Measurements from ENCODE around the gene CKLF. TPM values are rescaled to one million over a fixed set of nuclear protein-coding genes. Genes with fewer than 3 reads are reported as not detected.

Gene CKLF, protein sequence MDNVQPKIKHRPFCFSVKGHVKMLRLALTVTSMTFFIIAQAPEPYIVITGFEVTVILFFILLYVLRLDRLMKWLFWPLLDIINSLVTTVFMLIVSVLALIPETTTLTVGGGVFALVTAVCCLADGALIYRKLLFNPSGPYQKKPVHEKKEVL
- total RNA-seq = 10 to 100 TPM; 23.4 to 39.8 TPM

GRCh38 chr16:66552286-66553177 lies at the start of gene CKLF:
TSS of gene CKLF (plus strand) at chr16:66552576. CDS start at chr16:66552716, 140 bp downstream.
- Histone ChIP-seq H3K4me1 (ENCODE audit: control insufficient read depth in 1 of 2, low read depth in 2 of 2) (peaks cover 18 to 64% of the 10 kb centered on the region in 2 donors), H3K36me3 (no peaks in the 10 kb centered on the region), H3K27ac (peak within 1 kb of the TSS; percentile 88 to 91), H3K9me3 (no peaks in the 10 kb centered on the region), H3K27me3 (replicated peaks; ENCODE audit: insufficient read depth) (no peaks in the 10 kb centered on the region), H3K4me3 (peak within 1 kb of the TSS; percentile 78)
- peak; percentile 25 for DNase-seq (ENCODE audit: low spot score)
- peak; percentile 52 for ATAC-seq (ENCODE audit: insufficient number of reproducible peaks, low FRiP score, low read depth)
- TF ChIP-seq CTCF (IDR thresholded peaks at IDR 0.05) = no peak

DNA sequence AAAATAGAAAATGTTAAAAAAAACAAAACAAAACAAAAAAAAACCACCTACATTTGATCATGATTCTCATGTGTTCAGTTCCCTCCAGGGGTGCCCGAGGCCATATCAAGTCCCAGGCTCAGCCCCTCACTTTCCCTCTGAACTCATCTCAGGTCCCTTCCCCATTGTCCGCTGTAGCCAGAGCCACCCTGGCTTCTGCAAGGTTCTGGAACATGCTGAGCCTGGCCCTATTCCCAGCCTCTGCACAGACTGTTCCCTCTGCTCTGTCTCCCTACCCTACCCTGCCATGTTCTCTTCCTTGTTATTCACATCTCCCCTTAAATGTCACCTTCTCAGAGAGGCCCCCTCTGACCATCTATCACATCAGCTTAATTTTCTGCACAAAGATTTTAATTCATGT lies 49.3 kb upstream of the CKLF start:
- TF ChIP-seq CTCF (IDR thresholded peaks at IDR 0.05) = no peak
- peaks cover 25 to 37% of the 10 kb centered on the region in 2 donors for H3K4me1 ChIP-seq (ENCODE audit: control insufficient read depth in 1 of 2, low read depth in 2 of 2)
- H3K9me3 ChIP-seq = no peaks in the 10 kb centered on the region
- DNase-seq (ENCODE audit: low spot score) = no peak
- peak overlapping the region; percentile 59 for H3K4me3 ChIP-seq
- ATAC-seq (ENCODE audit: insufficient number of reproducible peaks, low FRiP score, low read depth) = no peak
- no peaks in the 10 kb centered on the region for H3K27me3 ChIP-seq (replicated peaks; ENCODE audit: insufficient read depth)
- peak overlapping the region; percentile 84 to 85 for H3K27ac ChIP-seq
- H3K36me3 ChIP-seq = no peaks in the 10 kb centered on the region

DNA sequence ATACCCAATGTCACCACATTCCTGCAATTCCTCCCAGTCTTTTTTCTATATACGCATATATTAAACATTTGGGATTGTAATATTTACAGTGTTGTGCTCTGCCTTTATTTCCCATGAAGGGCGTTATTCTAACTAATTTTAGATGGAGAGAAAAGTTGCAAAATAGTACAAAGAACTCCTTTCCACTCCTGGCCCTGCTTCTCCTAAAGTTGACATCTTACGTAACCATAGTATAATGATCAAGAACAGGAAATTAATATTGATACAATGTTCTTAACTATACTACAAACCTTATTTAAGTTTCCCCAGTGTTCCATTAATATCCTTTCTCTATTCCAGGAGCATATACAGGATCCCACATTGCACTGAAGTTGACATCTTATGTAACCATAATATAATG lies 48.8 kb upstream of the CKLF start:
- no peak for ATAC-seq (ENCODE audit: insufficient number of reproducible peaks, low FRiP score, low read depth)
- Histone ChIP-seq H3K4me3 (peak overlapping the region; percentile 59), H3K4me1 (ENCODE audit: control insufficient read depth in 1 of 2, low read depth in 2 of 2) (peaks cover 27 to 43% of the 10 kb centered on the region in 2 donors), H3K27ac (peak overlapping the region; percentile 84 to 85), H3K9me3 (no peaks in the 10 kb centered on the region), H3K27me3 (replicated peaks; ENCODE audit: insufficient read depth) (no peaks in the 10 kb centered on the region), H3K36me3 (no peaks in the 10 kb centered on the region)
- DNase-seq (ENCODE audit: low spot score) = no peak
- no peak for TF ChIP-seq CTCF (IDR thresholded peaks at IDR 0.05)

GRCh38 chr16:66507731-66508239 lies 44.6 kb upstream of the CKLF start:
- peaks cover 58 to 74% of the 10 kb centered on the region in 2 donors for H3K4me1 ChIP-seq (ENCODE audit: control insufficient read depth in 1 of 2, low read depth in 2 of 2)
- DNase-seq (ENCODE audit: low spot score) (no peak), ATAC-seq (ENCODE audit: insufficient number of reproducible peaks, low FRiP score, low read depth) (no peak)

More at GRCh38 chr16:66507731-66508239, 44.6 kb upstream of the CKLF start:
- no peak for TF ChIP-seq CTCF (IDR thresholded peaks at IDR 0.05)
- H3K36me3 ChIP-seq = no peaks in the 10 kb centered on the region
- H3K9me3 ChIP-seq = no peaks in the 10 kb centered on the region
- H3K4me3 ChIP-seq = no peak overlapping the region
- H3K27me3 ChIP-seq (replicated peaks; ENCODE audit: insufficient read depth) = no peaks in the 10 kb centered on the region
- H3K27ac ChIP-seq = peak overlapping the region; percentile 70 to 94
